Peyer's patch (tissue), 4 donors: ENCODE results near the gene PITX1.

Experiments used
- CTCF ChIP-seq, 6 experiments: fragments of 450-650 bp in 4 of 6; fragments of 200-600 bp in 2 of 6; sonication (generic) in 1 of 6; IDR thresholded peaks; one replicate each; pipeline ENCODE4 v1.5.1; 2017 to 2019; ENCODE audit warnings: antibody characterized with exemption in 6 of 6, mild to moderate bottlenecking in 3 of 6, moderate library complexity in 1 of 6
- POLR2A ChIP-seq, 2 donors: fragments of 450-650 bp; IDR thresholded peaks; one replicate each; pipeline ENCODE4 v1.5.1; 2017; ENCODE audit warnings: antibody characterized with exemption in 2 of 2, mild to moderate bottlenecking in 2 of 2, moderate library complexity in 2 of 2

GRCh38 chr5:135007305-135007704, 26.7 kb downstream of the PITX1 start:
- TF ChIP-seq CTCF (IDR thresholded peaks at IDR 0.05) (no peak), POLR2A (IDR thresholded peaks at IDR 0.05) (no peak)
